HG03135 (cell line): ENCODE data around the gene LTN1.
"Not testable (repeated sequence)": the region's sequence is repeated elsewhere in the genome, so short reads cannot be mapped to it uniquely, and the experiment has no call there.

Experiments
- ATAC-seq: cut with Tn5 transposase; IDR thresholded peaks from one replicate; pipeline ENCODE4 v1.9.1; 2021; ENCODE audit warnings: mild to moderate bottlenecking, moderate library complexity; ENCODE audit not compliant: unreplicated experiment

Gene LTN1

GRCh38 chr21:28992526-28993292 is at the start of gene LTN1:
TSS of gene LTN1 (minus strand) at chr21:28992877. CDS start at chr21:28992805, 72 bp downstream.
- peak; percentile 98 for ATAC-seq

DNA sequence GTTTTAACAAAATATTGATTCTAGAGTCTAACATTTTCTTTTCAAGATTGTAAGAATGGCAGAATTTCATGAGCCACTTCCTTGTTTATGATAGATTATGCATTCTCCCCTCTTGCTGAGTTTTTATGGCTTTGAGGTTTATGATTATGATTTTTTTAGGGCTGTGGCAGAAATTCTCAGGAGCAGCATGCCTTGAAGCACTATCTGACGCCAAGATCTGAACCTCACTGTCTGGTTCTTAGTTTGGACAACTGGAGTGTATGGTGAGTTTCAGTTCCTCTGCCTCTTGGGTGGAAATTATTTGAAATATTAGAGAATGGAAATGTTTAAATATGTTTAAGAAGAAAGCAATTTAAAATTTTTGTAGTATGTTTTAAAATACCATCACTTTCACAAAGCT is 42.0 kb upstream of the LTN1 start:
- ATAC-seq = no peak

DNA sequence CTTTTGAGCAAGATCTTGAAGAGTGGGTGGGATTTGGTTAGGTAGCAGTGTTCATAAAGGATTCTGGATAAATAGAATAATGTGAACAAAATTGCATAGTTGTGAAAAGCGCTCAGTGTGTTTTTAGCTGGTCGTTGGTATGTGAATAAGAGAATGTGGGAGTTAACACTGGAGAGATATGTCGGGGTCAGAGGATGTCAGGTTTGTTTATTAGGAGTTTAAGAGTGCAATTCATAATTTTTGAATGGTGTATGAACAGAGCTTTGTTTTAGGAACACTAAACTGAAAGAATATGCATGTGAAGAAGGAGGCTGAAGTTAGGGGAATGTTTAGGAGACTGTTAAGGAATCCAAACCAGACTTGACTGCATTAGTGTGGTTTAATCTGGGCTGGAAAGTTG is 41.2 kb upstream of the LTN1 start:
- no peak for ATAC-seq

DNA sequence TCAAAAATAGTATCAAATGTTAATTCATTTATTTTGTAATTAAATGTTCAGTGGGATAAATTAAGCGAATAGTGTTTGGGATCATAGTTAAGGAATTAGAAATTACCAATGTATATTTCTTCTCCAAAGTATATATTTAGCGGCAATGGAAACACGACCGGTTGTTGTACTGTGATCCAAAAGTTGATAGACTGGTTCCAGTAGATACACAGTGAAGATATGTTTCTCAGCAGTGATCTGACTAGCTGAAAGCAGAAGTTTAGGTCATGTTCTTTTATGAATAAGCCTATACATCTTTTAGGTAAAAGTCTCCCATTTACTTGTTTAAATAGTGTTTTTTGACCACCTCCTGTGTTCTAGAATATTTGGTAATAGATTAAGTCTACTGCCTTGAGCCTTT is 40.6 kb upstream of the LTN1 start:
- ATAC-seq = no peak

DNA sequence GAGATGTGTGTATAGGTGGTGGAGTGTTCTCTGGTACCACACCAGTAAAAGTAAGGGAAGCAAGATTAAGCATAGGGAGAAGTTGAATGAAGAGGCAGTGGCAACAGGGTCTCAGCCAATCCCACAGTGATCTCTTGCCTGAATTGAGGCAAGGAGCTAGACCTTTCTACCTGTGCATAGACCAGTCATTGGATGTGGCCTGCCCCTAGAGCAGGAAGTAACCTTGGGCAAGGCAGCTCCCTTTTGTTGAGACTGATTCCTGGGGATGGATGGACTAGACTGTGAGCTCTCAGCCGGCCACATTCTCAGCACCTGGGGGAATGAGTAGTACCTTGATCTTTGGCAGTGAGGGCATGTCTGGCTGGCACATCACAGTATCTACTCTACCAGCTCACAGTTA is 38.2 kb upstream of the LTN1 start:
- no peak for ATAC-seq

DNA sequence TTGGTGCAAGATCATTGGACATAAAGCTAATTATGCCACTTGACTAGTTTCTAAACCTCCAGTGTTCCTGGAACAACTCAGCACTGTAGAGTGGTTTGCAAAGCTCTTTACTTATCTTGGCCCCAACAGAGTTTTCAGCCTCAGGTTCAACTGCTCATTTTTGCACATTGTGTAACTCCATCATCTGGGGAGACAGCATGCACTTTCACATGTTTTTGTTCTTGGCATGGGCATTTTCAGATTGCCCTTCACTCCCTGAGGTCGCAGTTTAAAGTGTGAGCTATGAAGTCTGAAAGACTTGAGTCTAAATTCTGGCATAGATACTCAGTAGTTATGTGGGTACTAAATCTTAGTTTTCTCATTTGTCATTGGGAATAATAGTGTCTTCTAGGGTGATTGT is 36.8 kb upstream of the LTN1 start:
- ATAC-seq = no peak

DNA sequence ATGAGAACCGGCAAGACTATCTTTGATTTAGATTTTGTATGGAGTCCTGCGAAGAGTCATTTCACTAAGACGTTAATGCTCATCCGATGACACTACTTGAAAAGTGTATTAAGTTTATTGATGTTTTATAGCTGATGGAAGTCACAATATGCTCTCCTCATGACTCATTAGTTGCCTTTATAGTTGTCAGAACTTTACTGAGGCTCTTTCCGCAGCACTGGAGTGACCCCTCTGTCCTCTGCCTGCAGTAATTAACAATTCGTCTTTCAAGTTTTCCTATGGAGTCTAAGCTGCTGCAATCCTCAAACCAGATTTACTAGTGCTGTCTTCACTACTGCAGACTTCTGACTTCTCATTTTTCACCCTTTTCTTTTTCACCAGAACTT is 32.6 kb upstream of the LTN1 start:
- ATAC-seq = no peak

- peak; percentile 98 for ATAC-seq
Observed at GRCh38 chr21:29024474-29025327, 32.0 kb upstream of the LTN1 start, which contains the start of gene USP16. TSS of gene USP16 (plus strand) at chr21:29024668. CDS start at chr21:29027914, 3,246 bp downstream.

- no peak for ATAC-seq
Observed at GRCh38 chr21:29022166-29022565, 29.5 kb upstream of the LTN1 start.

- peak; percentile 7 for ATAC-seq
Observed at GRCh38 chr21:29018540-29018939, 25.9 kb upstream of the LTN1 start.

DNA sequence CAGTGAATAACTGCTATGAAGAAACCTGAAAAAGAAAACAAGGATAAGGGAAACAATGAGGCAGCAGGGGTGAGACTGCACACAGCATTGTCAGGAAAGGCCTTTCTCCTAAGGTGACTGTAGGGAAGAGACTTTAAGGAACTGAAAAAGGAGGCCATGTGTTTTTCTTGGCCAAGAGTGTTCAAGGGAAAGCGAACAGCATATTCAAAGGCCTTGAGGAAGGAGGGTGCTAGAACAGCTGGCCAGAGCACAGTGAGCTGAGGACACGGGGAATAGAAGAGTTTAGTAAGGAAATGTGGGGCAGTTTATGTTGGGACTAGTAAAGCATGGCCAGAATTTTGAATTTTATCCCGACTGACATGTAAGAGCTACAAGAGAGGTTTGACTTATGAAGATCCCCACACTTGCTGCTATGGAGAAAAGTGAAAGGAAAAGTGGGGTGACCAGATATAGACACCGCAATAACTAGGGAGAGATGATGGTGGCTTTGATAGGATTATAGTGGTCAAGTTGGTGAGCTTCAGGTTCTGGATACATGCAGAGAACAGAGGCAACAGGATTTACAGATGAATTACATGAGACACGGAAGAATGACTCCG is 25.1 kb upstream of the LTN1 start:
- no peak for ATAC-seq

DNA sequence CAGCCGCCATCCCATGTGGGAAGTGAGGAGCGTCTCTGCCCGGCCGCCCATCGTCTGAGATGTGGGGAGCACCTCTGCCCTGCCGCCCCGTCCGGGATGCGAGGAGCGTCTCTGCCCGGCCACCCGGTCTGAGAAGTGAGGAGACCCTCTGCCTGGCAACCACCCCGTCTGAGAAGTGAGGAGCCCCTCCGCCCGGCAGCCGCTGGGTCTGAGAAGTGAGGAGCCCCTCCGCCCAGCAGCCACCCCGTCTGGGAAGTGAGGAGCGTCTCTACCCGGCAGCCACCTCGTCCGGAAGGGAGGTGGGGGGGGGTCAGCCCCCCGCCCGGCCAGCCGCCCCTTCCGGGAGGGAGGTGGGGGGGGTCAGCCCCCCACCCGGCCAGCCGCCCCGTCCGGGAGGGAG is 18.6 kb upstream of the LTN1 start:
- not testable (repeated sequence) for ATAC-seq

GRCh38 chr21:29008367-29008766 is 15.7 kb upstream of the LTN1 start:
- ATAC-seq = no peak

DNA sequence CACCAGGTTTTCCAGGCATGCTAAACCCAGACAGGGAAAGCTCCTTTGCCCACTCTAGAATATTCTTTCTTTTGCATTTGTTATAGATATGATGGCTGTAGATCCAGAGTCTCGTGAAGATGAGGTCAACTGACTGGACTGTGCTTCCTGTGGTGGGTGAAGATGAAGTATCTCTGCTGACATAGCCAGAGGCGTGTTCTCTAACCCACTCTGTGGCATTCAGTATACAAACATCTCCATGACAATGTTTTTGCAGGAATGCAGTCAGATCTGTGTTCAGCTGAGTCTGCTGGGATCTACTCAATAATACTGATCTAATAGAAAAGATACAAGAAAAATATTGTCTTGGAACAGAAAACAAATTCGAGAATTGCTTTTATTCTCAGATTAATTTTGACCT is 15.1 kb upstream of the LTN1 start:
- ATAC-seq = no peak

GRCh38 chr21:29007135-29007534 is 14.5 kb upstream of the LTN1 start:
- no peak for ATAC-seq

DNA sequence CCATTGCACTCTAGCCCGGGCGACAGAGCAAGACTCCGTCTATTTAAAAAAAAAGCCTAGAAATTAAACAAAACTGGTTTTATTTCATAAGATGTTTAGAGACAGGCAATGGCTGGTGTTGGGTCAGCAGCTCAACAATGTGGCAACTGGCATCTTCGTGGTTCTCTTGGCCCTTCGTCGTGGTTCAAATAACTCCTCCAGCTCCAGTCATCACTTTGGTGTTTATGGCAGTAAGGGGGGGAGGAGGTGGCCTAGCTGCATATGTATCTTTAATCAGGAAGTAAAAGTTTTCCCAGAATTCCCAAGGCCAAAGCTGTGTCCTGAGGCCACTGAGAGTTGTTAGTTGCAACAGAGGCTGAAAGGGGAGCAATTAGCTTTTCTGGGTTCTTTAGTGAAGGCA is 13.0 kb upstream of the LTN1 start:
- ATAC-seq = no peak

- peak; percentile 99 for ATAC-seq
Observed at GRCh38 chr21:29002442-29003144, 9.9 kb upstream of the LTN1 start.

DNA sequence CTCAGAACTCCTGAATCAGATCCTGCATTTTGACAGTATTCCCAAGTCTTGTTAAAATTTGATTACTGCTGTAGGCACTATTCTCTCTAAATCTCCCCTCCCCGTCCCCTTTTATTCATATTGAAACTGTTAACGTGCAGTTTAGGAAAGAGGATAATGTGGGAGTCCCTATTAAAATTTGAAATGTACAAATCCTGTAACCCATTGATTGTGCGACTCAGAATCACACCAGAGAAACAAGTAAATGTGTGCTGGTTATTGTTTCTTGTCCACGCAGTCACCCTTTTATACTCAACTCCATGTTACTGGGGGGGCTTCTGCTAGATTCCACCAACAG is 584 bp upstream of the LTN1 start:
- no peak for ATAC-seq

GRCh38 chr21:28991861-28992525 is 684 bp downstream of the LTN1 start:
- ATAC-seq = no peak

DNA sequence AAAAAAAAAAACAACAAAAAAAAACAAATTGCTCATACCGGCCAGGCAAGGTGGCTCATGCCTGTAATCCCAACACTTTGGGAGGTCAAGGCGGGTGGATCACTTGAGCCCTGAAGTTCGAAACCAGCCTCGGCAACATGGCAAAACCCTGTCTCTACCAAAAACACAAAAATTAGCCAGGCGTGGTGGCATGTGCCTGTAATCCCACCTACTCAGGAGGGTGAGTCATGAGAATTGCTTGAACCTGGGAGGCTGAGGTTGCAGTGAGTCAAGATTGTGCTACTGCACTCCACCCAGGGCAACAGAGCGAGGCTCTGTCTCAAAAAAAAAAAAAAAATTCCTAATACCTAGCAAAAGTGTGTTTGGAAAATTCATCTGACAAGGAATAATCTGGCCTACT is 4.5 kb downstream of the LTN1 start:
- not testable (repeated sequence) for ATAC-seq

DNA sequence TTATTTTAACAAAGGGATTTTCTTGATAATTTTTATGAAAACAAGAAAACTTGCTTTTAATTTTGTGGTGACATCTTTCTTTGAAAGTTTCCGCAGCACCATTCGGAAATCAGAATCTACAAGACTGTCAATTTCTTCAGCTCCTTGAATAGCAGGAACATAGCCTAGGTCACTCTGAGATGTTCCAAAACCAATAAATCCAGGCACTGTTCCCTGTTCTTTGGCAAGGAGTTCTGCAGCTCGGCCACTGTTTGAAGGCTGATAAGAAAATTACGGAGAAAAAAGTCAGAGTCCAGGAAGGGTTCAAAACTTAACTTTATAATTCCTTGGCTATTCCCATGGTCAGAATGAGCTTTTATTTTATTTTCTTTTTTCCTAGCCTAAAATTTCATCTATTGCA is 6.0 kb downstream of the LTN1 start:
- ATAC-seq = no peak
